Neural cell (in vitro differentiated cells): ENCODE data around the gene LACRT. TPM values are rescaled to one million over a fixed set of nuclear protein-coding genes. Genes with fewer than 3 reads are reported as not detected.

ENCODE experiments used
- H2AFZ ChIP-seq: fragments of 200-600, 300-800 bp; sonication (generic), shearing (Covaris generic); 2 replicates; pipeline ENCODE4 v1.6.0; 2014; ENCODE audit warnings: low read depth, mild to moderate bottlenecking, antibody characterized with exemption, low read length, moderate library complexity
- H3F3A ChIP-seq: fragments of 200-600 bp; shearing (Covaris generic); 2 replicates; pipeline ENCODE4 v1.6.1; 2016; ENCODE audit warnings: mild to moderate bottlenecking, moderate library complexity, mixed read lengths, antibody characterized with exemption, low read length; ENCODE audit not compliant: insufficient read depth, poor library complexity, severe bottlenecking
- H3K27ac ChIP-seq: fragments of 200-600, 300-800 bp; sonication (generic), shearing (Covaris generic); 2 replicates; pipeline ENCODE4 v1.5.1; 2014; ENCODE audit warnings: mild to moderate bottlenecking, low read length, moderate library complexity
- H3K27me3 ChIP-seq: fragments of 300-800, 200-600 bp; sonication (generic), shearing (Covaris generic); 2 replicates; pipeline ENCODE4 v1.6.0; 2014; ENCODE audit warnings: mild to moderate bottlenecking, low read depth, low read length, moderate library complexity; ENCODE audit not compliant: insufficient read depth
- H3K36me3 ChIP-seq: fragments of 300-800, 200-600 bp; sonication (generic), shearing (Covaris generic); 2 replicates; pipeline ENCODE4 v1.5.1; 2014; ENCODE audit warnings: mild to moderate bottlenecking, antibody characterized with exemption, low read length, moderate library complexity; ENCODE audit not compliant: insufficient read depth
- H3K4me2 ChIP-seq: fragments of 300-800, 200-600 bp; sonication (generic), shearing (Covaris generic); 2 replicates; pipeline ENCODE4 v1.6.0; 2014; ENCODE audit warnings: mild to moderate bottlenecking, low read length
- H3K4me3 ChIP-seq: fragments of 300-800, 200-600 bp; sonication (generic), shearing (Covaris generic); 2 replicates; pipeline ENCODE4 v1.5.1; 2014; ENCODE audit warnings: mild to moderate bottlenecking, low read length, moderate library complexity
- H3K79me2 ChIP-seq: fragments of 200-600 bp; shearing (Covaris generic); replicated peaks from 2 replicates; pipeline ENCODE4 v1.6.0; 2014; ENCODE audit warnings: mild to moderate bottlenecking, low read length, moderate library complexity; ENCODE audit not compliant: insufficient read depth
- H3K9ac ChIP-seq: fragments of 300-800, 200-600 bp; sonication (generic), shearing (Covaris generic); 2 replicates; pipeline ENCODE4 v1.6.1; 2016; ENCODE audit warnings: mild to moderate bottlenecking, low read length, mixed read lengths
- H3K9me2 ChIP-seq: fragments of 200-600 bp; shearing (Covaris generic); 2 replicates; pipeline ENCODE4 v1.6.1; 2016; ENCODE audit warnings: mild to moderate bottlenecking, low read length, mixed read lengths; ENCODE audit not compliant: insufficient read depth
- H3K9me3 ChIP-seq: fragments of 200-600, 300-800 bp; sonication (generic), shearing (Covaris generic); 2 replicates; pipeline ENCODE4 v1.6.1; 2016; ENCODE audit warnings: mild to moderate bottlenecking, mixed run types, low read length, moderate library complexity, mixed read lengths
- H4K20me1 ChIP-seq: fragments of 200-600 bp; shearing (Covaris generic); 2 replicates; pipeline ENCODE4 v1.6.1; 2016; ENCODE audit warnings: mild to moderate bottlenecking, mixed run types; ENCODE audit not compliant: insufficient read depth
- EP300 ChIP-seq: fragments of 450-650 bp; conservative IDR thresholded peaks from 2 replicates; pipeline ENCODE4 v1.6.1; 2014; ENCODE audit warnings: antibody characterized with exemption, mild to moderate bottlenecking, moderate library complexity; ENCODE audit not compliant: poor library complexity, severe bottlenecking
- EZH2 ChIP-seq: fragments of 200-600, 300-800 bp; shearing (Covaris generic), sonication (generic); IDR thresholded peaks from 2 replicates; pipeline ENCODE4 v1.6.1; 2014; ENCODE audit warnings: antibody characterized with exemption, low read length, borderline replicate concordance, mild to moderate bottlenecking; ENCODE audit not compliant: insufficient read depth, poor library complexity, severe bottlenecking
- MXI1 ChIP-seq: fragments of 450-650 bp; conservative IDR thresholded peaks from 2 replicates; pipeline ENCODE4 v1.6.1; 2014; ENCODE audit warnings: antibody characterized with exemption, mild to moderate bottlenecking; ENCODE audit not compliant: poor library complexity, severe bottlenecking
- POLR2AphosphoS5 ChIP-seq: IDR thresholded peaks from 2 replicates; pipeline ENCODE4 v1.6.1; 2012
- RAD21 ChIP-seq: fragments of 450-650 bp; conservative IDR thresholded peaks from 2 replicates; pipeline ENCODE4 v1.6.1; 2014; ENCODE audit warnings: antibody characterized with exemption, mild to moderate bottlenecking, moderate library complexity
- SMC3 ChIP-seq: fragments of 450-650 bp; conservative IDR thresholded peaks from 2 replicates; pipeline ENCODE4 v1.6.1; 2014; ENCODE audit warnings: antibody characterized with exemption, mild to moderate bottlenecking, moderate library complexity; ENCODE audit not compliant: poor library complexity
- TAF1 ChIP-seq: IDR thresholded peaks from 2 replicates; pipeline ENCODE4 v1.6.1; 2012; ENCODE audit warnings: low read depth
- polyA plus RNA-seq: library from polyadenylated mRNA; depleted of rRNA; stranded (reverse); fragments of >200 nt; gene quantifications from 2 replicates; pipeline ENCODE4 v1.2.3, GENCODE V29; 2014
- TF ChIP-seq, protein P1 (sequence below): fragments of 450-650 bp; IDR thresholded peaks from 2 replicates; pipeline ENCODE4 v1.5.1; 2014; ENCODE audit warnings: antibody characterized with exemption, mild to moderate bottlenecking, moderate library complexity; ENCODE audit not compliant: poor library complexity, severe bottlenecking
- TF ChIP-seq, protein P2 (sequence below): IDR thresholded peaks from 2 replicates; pipeline ENCODE4 v1.6.1; 2012; ENCODE audit warnings: borderline replicate concordance

LACRT gene
- polyA plus RNA-seq, 1 donor from 2014 or later: not detected

DNA sequence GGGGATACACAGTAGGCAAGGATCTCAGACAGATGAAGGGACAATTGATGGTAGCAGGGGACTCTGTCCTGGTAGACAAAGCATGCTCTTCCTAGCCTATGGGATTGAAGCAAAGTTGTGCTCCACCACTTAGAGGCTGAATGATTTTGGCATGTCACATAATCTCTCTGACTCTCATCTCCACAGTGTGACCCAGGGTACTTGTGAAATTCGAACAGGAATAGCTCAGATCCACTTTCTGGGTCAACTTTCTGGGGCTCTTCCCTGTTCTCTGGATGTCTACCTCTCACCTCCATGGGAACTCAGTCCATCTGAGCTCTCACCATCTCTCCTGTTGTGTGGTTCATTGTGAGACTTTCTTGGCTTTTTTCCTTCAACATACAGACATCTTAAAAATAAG is 15.1 kb upstream of the LACRT start:
- Histone ChIP-seq H3K36me3 (no peaks in the 10 kb centered on the region), H3K4me2 (no peak overlapping the region), H3K4me3 (no peak overlapping the region), H2AFZ (no peak overlapping the region), H3K27me3 (no peaks in the 10 kb centered on the region), H3K9me3 (no peaks in the 10 kb centered on the region), H4K20me1 (no peaks in the 10 kb centered on the region), H3K9me2 (no peaks in the 10 kb centered on the region), H3K79me2 (no peaks in the 10 kb centered on the region), H3K27ac (no peak overlapping the region), H3F3A (no peaks in the 10 kb centered on the region), H3K9ac (no peak overlapping the region)
- TF ChIP-seq EZH2 (no peak), MXI1 (no peak), POLR2AphosphoS5 (no peak), TAF1 (no peak), EP300 (no peak), RAD21 (no peak)
- TF ChIP-seq, protein P1, sequence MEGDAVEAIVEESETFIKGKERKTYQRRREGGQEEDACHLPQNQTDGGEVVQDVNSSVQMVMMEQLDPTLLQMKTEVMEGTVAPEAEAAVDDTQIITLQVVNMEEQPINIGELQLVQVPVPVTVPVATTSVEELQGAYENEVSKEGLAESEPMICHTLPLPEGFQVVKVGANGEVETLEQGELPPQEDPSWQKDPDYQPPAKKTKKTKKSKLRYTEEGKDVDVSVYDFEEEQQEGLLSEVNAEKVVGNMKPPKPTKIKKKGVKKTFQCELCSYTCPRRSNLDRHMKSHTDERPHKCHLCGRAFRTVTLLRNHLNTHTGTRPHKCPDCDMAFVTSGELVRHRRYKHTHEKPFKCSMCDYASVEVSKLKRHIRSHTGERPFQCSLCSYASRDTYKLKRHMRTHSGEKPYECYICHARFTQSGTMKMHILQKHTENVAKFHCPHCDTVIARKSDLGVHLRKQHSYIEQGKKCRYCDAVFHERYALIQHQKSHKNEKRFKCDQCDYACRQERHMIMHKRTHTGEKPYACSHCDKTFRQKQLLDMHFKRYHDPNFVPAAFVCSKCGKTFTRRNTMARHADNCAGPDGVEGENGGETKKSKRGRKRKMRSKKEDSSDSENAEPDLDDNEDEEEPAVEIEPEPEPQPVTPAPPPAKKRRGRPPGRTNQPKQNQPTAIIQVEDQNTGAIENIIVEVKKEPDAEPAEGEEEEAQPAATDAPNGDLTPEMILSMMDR: no peak
- TF ChIP-seq, protein P2, sequence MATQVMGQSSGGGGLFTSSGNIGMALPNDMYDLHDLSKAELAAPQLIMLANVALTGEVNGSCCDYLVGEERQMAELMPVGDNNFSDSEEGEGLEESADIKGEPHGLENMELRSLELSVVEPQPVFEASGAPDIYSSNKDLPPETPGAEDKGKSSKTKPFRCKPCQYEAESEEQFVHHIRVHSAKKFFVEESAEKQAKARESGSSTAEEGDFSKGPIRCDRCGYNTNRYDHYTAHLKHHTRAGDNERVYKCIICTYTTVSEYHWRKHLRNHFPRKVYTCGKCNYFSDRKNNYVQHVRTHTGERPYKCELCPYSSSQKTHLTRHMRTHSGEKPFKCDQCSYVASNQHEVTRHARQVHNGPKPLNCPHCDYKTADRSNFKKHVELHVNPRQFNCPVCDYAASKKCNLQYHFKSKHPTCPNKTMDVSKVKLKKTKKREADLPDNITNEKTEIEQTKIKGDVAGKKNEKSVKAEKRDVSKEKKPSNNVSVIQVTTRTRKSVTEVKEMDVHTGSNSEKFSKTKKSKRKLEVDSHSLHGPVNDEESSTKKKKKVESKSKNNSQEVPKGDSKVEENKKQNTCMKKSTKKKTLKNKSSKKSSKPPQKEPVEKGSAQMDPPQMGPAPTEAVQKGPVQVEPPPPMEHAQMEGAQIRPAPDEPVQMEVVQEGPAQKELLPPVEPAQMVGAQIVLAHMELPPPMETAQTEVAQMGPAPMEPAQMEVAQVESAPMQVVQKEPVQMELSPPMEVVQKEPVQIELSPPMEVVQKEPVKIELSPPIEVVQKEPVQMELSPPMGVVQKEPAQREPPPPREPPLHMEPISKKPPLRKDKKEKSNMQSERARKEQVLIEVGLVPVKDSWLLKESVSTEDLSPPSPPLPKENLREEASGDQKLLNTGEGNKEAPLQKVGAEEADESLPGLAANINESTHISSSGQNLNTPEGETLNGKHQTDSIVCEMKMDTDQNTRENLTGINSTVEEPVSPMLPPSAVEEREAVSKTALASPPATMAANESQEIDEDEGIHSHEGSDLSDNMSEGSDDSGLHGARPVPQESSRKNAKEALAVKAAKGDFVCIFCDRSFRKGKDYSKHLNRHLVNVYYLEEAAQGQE: no peak

DNA sequence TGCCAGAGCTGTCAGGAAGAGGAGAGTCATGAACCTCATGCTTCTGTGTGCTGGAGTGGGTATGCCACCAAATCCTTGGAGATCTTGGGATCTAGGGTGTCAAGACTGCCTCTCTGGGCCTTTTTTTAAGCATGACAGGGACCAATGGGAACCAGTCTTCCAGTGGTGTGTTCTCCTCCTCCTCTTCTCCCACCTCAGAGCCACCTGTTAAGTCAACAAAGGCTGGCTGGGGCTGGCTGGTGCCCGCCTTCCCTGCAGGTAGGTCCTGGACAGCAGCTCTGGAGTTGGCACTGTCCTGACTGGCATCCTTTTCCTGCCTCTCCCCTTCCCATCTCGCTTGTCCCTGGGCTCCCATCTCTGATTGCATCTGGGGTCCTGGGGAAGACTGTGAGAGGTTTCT is 13.6 kb upstream of the LACRT start, which contains the start of gene DCD:
Gene DCD (minus strand): TSS at position 101 of the 400 bp plus-strand sequence. CDS start 62 bp downstream, at position 39.
- no peak within 1 kb of the TSS for H3K9ac ChIP-seq
- H3F3A ChIP-seq: no peaks in the 10 kb centered on the region
- H3K4me2 ChIP-seq: no peak within 1 kb of the TSS
- no peaks in the 10 kb centered on the region for H3K9me2 ChIP-seq
- no peak within 1 kb of the TSS for H2AFZ ChIP-seq
- no peak within 1 kb of the TSS for H3K27ac ChIP-seq
- H4K20me1 ChIP-seq: no peaks in the 10 kb centered on the region
- H3K27me3 ChIP-seq: no peaks in the 10 kb centered on the region
- no peaks in the 10 kb centered on the region for H3K9me3 ChIP-seq
- no peaks in the 10 kb centered on the region for H3K79me2 ChIP-seq
- no peaks in the 10 kb centered on the region for H3K36me3 ChIP-seq
- H3K4me3 ChIP-seq: no peak within 1 kb of the TSS
- TF ChIP-seq RAD21 (no peak), EP300 (no peak), POLR2AphosphoS5 (no peak), MXI1 (no peak), SMC3 (no peak), TAF1 (no peak)
- TF ChIP-seq, protein P2: no peak
